GM19324 (cell line): ENCODE measurements around the gene SCN4B.

Experiments used
- ATAC-seq: cut with Tn5 transposase; IDR thresholded peaks from one replicate; pipeline ENCODE4 v1.9.1; 2021; ENCODE audit warnings: mild to moderate bottlenecking, moderate library complexity; ENCODE audit not compliant: unreplicated experiment, low FRiP score

SCN4B gene

GRCh38 chr11:118175031-118175992 is 22.7 kb upstream of the SCN4B start:
- no peak for ATAC-seq

GRCh38 chr11:118174006-118174567 is 21.5 kb upstream of the SCN4B start:
- no peak for ATAC-seq

DNA sequence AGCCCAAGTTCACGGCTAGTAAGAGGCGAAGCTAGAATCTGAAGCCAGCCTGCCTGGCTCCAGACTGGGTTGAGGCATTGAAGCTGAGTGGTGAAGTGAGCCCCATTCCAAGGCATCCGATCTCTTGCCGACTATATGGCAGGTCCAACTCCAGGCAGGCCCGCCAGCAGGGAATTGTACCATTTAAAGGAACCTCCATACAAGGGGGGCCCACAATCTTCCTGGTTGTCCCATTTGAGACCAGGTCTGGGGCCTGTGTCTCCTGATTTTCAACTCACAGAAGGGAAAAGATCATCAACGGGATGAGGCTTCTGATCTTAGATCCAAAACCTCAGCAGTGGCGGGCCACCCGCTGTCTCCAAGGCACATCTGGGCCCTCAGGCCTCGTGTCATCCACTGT is 19.7 kb upstream of the SCN4B start:
- no peak for ATAC-seq

DNA sequence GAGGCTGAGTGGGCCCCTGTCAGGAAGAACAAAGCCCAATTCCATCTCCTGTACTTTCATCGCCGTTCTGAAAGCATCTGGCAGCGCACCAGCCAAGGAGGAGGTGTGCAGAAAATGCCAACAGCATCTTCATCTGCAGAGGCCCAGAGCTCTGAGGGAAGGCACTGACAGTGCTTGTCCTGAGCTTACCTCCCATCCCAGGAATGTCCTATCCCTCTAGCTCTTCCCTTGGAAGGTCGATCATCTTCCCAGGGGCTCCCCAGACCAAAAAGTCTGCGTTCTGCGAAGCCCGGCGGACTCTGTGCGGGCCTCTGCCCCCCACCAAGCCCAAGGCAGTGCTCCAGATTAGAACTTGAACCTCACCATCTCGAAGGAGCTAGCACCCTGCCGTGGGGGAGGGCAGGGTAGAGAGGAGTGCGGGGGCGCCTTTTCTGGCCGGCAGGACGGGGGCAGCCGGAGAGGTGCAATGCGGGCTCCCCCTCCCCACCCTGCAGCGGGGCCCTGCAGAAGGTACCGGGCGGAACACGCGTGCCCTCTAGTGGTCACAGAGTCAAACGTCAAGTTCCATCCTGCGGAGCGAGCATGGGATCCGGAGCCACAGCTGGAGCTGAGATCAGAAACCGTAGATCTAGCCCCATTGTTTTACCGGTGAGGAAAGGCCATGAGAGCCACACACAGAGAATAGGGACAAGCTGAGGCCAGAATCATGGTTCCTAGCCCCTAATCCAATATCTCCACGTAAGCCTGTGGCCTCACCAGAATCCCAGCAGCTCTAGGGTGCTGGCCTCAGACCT is 18.8 kb upstream of the SCN4B start:
- ATAC-seq: no peak

- ATAC-seq: no peak
Measured at GRCh38 chr11:118170882-118171268, 18.3 kb upstream of the SCN4B start.

DNA sequence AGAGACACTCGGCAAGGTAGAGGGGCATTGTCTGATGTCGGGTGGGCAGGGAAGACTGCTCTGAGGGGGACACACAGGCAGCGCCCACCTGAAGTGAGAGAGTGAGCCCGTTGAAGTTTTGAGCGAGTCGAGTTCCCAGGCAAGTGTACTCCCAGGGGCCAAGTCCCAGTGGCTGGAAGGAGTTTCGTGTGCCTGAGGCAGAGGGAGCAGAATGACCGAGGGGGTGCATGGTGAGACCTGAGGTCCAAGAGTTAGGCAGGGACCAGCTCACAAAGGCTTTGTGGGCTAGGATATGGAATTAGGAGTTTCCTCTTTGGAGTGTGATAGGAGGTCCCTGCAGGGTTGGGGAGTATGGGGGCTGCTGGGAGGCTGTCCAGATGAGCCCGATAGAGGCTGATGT is 17.6 kb upstream of the SCN4B start:
- ATAC-seq: no peak

- ATAC-seq: no peak
Measured at GRCh38 chr11:118169300-118170140, 16.9 kb upstream of the SCN4B start.

GRCh38 chr11:118168751-118169150 is 16.1 kb upstream of the SCN4B start:
- ATAC-seq: no peak

DNA sequence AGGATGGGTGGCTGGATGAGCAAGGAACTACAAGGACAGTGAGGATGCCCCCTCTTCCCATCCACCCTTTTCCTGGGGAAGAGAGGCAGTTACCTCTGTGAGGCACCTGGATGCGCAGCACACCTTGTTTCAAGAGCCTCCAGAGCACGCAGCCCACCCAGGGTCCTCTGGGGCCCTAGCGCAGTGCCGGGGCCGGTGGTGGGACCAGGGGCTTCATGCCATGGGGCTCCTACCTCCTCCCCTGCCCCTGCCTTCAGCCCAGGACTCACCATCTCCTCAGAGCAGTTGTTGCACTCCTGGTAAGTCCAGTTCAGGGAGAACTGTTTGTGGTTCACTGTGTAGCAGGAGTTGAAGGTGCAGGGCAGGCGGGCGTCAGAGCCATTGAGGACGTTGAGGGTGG is 15.7 kb upstream of the SCN4B start:
- no peak for ATAC-seq

- ATAC-seq: no peak
Measured at GRCh38 chr11:118167906-118168305, 15.3 kb upstream of the SCN4B start.

DNA sequence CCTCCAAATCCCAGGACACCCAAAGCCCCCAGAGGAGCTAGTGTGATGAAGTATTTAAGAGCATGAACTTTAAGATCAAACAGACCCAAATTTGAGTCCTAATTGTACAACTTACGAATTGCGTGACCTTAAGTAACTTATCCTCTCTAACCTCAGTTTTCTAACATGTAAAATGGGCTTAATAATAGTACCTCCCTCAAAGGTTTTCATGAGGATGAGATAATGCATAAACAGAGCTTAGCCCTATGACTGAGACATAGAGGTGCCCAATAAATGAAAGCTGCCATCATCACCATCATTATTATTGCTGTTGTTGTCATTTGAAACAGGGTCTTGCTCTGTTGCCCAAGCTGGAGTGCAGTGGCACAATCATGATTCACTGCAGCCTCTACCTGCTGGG is 14.6 kb upstream of the SCN4B start:
- no peak for ATAC-seq

DNA sequence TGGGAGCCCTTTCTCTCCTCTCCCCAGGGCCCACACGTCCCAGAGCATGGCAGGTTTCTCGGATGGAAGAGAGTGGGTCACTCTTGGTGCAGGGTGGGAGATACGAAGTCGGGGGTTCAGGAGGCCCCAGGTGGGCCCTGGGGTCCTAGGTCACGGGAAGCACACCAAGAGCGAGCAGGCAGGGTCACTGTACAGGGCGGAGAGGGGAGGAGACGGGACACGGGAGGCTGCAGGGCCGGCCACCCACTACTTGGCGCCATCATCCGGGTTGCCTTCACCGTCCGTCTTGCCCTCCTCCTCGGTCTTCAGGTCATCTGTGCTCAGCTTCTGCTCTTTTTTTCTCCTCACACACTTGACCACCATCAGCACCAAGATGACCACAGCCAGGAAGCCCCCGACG is 14.0 kb upstream of the SCN4B start:
- no peak for ATAC-seq

DNA sequence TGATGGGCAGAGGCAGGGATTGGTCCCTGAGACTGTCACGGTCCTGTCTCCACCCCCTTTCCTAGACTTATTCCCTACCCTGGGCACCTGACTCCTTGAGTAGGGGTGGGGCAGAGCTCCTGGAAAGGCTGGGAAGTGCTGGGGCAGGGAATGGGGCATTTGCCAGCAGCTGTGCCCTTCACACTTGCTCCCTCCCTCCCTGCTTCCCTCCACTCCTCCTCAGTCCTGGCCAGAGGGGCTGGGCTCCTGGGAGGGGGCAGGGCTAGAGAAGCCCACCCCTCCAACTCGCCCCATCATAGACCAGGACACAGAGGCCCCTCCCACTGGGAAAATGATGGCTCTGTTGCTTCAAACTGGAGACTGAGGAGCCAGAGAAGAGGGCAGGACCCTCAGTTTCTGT is 12.3 kb upstream of the SCN4B start:
- no peak for ATAC-seq

DNA sequence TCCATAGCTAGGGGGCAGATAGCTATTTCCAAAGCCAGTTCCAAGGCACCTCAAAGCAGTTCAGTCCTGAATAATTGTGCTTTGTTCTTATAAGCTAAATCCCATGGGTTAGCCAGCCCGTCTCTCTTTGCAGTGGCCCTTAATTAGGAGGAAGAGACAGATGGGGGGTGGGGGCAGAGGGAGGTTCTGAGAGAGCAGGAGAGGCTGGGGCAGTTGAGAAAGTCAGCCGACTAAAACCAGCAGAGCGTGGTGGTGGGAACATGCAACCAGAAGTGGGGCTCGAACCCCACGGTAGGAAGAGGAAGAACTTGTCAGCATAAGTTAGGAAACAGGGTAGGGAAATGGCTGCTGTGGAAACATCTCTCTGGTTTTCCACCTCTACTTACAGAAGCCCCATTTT is 10.9 kb upstream of the SCN4B start:
- ATAC-seq: no peak

GRCh38 chr11:118162846-118163245 is 10.2 kb upstream of the SCN4B start:
- no peak for ATAC-seq

GRCh38 chr11:118161786-118162185 is 9.2 kb upstream of the SCN4B start:
- no peak for ATAC-seq

DNA sequence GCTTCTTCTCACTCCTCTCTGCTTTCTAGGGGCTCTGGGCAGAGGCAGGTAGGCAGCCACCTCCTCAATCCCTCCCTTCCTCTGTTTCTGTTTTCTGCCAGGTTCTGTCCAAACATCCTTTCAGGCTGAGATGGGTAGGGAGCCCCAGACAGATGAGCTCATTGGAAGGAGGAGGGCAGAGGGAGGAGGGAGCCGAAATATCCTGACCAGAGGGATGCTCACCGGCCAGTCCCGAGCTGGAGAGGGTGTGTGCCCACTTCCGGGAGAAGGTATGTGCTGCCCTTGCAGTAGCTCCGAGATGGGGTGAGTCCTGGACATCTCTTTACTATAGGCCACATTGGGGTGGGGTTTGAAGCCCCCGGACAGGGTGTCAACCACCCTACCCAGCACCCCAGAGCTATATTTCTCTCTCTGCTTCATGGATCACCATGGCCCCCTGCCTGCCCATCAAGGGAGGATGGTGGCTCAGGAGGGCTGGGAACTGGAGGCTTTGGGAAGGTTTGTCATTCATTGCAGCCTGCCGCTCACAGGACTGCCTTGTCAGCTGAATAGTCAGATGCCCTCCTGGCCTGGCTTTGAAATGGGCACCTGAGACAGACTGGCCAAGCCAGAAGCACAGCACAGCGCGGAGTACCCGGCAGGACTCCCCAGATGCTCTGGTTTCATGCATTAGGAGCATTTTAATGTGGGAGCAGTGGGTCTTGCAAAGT is 4.7 kb upstream of the SCN4B start:
- ATAC-seq: no peak

- ATAC-seq: no peak
Measured at GRCh38 chr11:118156531-118157185, 4.0 kb upstream of the SCN4B start.

DNA sequence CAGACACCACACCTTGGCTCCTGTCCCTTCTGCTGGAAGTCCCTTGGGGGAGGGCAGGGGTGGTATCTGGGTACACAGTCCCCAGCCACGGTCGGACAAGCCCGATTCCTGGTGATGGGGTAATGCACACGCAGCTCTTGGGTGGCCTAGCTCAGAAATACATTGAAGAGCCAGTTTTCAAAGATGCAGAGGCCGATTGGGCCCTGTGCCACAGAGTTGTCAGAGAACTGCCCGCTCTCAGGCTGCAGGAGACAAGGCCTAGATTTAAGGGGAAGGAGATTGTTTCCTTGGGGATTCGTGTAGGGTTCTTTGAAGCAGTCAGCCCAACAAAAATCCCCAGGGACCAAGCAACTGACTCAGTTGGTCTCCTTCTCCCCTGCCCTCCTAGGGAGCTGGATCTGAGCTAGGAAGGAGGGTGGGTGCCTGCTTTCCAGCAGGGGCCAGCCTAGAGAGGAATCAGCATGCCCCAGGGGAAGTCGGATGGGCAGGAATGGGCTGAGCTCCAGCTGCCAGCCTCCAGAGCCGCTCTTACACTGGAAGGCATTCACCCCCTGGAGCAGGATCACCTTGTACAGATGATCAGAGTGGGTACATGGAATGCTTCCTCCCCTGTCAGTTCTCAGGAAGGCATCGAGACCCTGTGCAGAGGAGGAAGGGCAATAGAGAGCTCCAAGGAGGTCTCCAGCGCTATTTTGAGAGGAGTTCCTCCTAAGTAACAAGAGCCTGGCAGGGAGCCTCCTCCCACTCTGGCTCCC is 3.3 kb upstream of the SCN4B start:
- no peak for ATAC-seq
